ENCODE results near the gene STRADA. TPM values are rescaled to one million over a fixed set of nuclear protein-coding genes. Genes with fewer than 3 reads are reported as not detected.

STRADA gene
- total and polyA plus RNA-seq, 9 of the 15 experiments (the other 6 are each of a cell fraction or from before 2014, with no cell fraction given): 6.6 to 33.0 (median 20.5) TPM

- Histone ChIP-seq H3K27me3 (ENCODE audit: control insufficient read depth in 2 of 2, insufficient read depth in 2 of 2, low read length in 2 of 2) (no peaks in the 10 kb centered on the region), H3K4me2 (ENCODE audit: insufficient read depth, low read length) (no peak overlapping the region), H3K79me2 (ENCODE audit: control insufficient read depth, insufficient read depth, low read length) (no peaks in the 10 kb centered on the region), H3K9me3 (replicated peaks; ENCODE audit: control insufficient read depth, insufficient read depth, low read depth, low read length) (no peaks in the 10 kb centered on the region), H3K27ac (ENCODE audit: extremely low read depth, low read depth, low read length) (no peak overlapping the region), H4K20me1 (replicated peaks; ENCODE audit: control insufficient read depth, insufficient read depth, low read length) (no peaks in the 10 kb centered on the region), H3K9ac (ENCODE audit: insufficient read depth in 1 of 2, low read depth in 2 of 2, low read length in 2 of 2) (no peak overlapping the region), H2AFZ (ENCODE audit: low read depth, low read length) (no peak overlapping the region), H3K4me3 (no peak overlapping the region), H3K4me1 (replicated peaks in 1 of 2; ENCODE audit: control insufficient read depth in 2 of 2, insufficient read depth in 2 of 2, low read length in 2 of 2) (no peaks in the 10 kb centered on the region; a peak in 1 of 5 replicates), H3K36me3 (ENCODE audit: control insufficient read depth, insufficient read depth, low read length) (peaks cover 20% of the 10 kb centered on the region; the same call in 2 of the 3 replicates), H3K9me1 (ENCODE audit: control insufficient read depth, insufficient read depth, low read length) (no peaks in the 10 kb centered on the region)
- TF ChIP-seq JUND (IDR thresholded peaks at IDR 0.05; ENCODE audit: borderline replicate concordance, low read depth, low read length): no peak
- no peak for TF ChIP-seq JUND (tag; IDR thresholded peaks at IDR 0.05; ENCODE audit: borderline replicate concordance, low read depth, low read length)
- TF ChIP-seq ZKSCAN3 (CRISPR knock-in tag; IDR thresholded peaks at IDR 0.05): no peak
- no peak for ATAC-seq
- WGBS (ENCODE audit: insufficient coverage, low coverage, missing lambda C conversion rate): 92% methylated on average over 1 of the region's 1 CpG
- CTCF ChIA-PET (ENCODE audit: low intra/inter-chr PET ratio): no interaction called here
- BruUV-seq (replicated peaks): no TSS peak
- in situ Hi-C loops (cut with MboI) (no loop called here), intact Hi-C loops (cut with micrococcal nuclease) (no loop called here)
- FAIRE-seq: no peak
- POLR2A ChIA-PET: no interaction called here
- no peak for DNase-seq (ENCODE audit: extremely low read depth in 1 of 4, low spot score in 3 of 4)
Measured at GRCh38 chr17:63682441-63682840, 59.2 kb downstream of the STRADA start.

DNA sequence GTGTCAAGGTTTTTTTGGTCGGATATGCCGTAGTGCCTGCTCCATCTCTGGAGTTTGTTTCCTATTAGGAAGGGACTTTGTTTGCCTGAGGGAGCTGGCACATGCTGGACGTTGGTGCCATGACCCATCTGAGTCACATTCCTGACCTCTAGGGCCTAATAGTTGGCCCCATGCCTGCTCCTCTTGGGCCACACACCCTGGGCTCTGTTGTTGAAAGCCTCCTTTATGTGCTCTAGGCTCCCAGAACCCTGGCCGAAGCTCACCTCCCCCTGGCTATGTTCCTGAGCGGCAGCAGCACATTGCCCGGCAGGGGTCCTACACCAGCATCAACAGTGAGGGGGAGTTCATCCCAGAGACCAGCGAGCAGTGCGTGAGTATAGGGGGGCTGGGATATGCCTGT, 60.1 kb downstream of the STRADA start:
- Histone ChIP-seq H4K20me1 (replicated peaks; ENCODE audit: control insufficient read depth, insufficient read depth, low read length) (no peaks in the 10 kb centered on the region), H3K9me1 (ENCODE audit: control insufficient read depth, insufficient read depth, low read length) (no peaks in the 10 kb centered on the region), H3K4me1 (replicated peaks in 1 of 2; ENCODE audit: control insufficient read depth in 2 of 2, insufficient read depth in 2 of 2, low read length in 2 of 2) (peaks cover 0 to 3% of the 10 kb centered on the region in 2 experiments; a peak in 2 of 5 replicates), H3K79me2 (ENCODE audit: control insufficient read depth, insufficient read depth, low read length) (no peaks in the 10 kb centered on the region), H3K27me3 (ENCODE audit: control insufficient read depth in 2 of 2, insufficient read depth in 2 of 2, low read length in 2 of 2) (no peaks in the 10 kb centered on the region), H3K9ac (ENCODE audit: insufficient read depth in 1 of 2, low read depth in 2 of 2, low read length in 2 of 2) (0 out of 4 replicates have a peak overlapping the region, but pooled peaks of 1 of the 2 experiments have one; percentile 24), H3K36me3 (ENCODE audit: control insufficient read depth, insufficient read depth, low read length) (peaks cover 25% of the 10 kb centered on the region; the same call in 2 of the 3 replicates), H3K9me3 (replicated peaks; ENCODE audit: control insufficient read depth, insufficient read depth, low read depth, low read length) (no peaks in the 10 kb centered on the region), H3K27ac (ENCODE audit: extremely low read depth, low read depth, low read length) (no peak overlapping the region), H3K4me3 (no peak overlapping the region), H3K4me2 (ENCODE audit: insufficient read depth, low read length) (no peak overlapping the region), H2AFZ (ENCODE audit: low read depth, low read length) (no peak overlapping the region)
- ChIA-PET POLR2A (no interaction called here), CTCF (ENCODE audit: low intra/inter-chr PET ratio) (no interaction called here)
- in situ Hi-C loops (cut with MboI) (no loop called here), intact Hi-C loops (cut with micrococcal nuclease) (no loop called here)
- ATAC-seq (no peak), FAIRE-seq (no peak), DNase-seq (ENCODE audit: extremely low read depth in 1 of 4, low spot score in 3 of 4) (no peak)
- WGBS (ENCODE audit: insufficient coverage, low coverage, missing lambda C conversion rate): 77% methylated on average over 8 of the region's 8 CpGs
- no TSS peak for BruUV-seq (replicated peaks)
- TF ChIP-seq, protein P1, sequence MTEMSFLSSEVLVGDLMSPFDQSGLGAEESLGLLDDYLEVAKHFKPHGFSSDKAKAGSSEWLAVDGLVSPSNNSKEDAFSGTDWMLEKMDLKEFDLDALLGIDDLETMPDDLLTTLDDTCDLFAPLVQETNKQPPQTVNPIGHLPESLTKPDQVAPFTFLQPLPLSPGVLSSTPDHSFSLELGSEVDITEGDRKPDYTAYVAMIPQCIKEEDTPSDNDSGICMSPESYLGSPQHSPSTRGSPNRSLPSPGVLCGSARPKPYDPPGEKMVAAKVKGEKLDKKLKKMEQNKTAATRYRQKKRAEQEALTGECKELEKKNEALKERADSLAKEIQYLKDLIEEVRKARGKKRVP (CRISPR knock-in tag; IDR thresholded peaks at IDR 0.05): no peak
- TF ChIP-seq FOXM1 (IDR thresholded peaks at IDR 0.05; ENCODE audit: low read depth): no peak
- no peak for TF ChIP-seq FOXM1 (CRISPR knock-in tag; IDR thresholded peaks at IDR 0.05; ENCODE audit: low read depth)
- TF ChIP-seq, protein P2, sequence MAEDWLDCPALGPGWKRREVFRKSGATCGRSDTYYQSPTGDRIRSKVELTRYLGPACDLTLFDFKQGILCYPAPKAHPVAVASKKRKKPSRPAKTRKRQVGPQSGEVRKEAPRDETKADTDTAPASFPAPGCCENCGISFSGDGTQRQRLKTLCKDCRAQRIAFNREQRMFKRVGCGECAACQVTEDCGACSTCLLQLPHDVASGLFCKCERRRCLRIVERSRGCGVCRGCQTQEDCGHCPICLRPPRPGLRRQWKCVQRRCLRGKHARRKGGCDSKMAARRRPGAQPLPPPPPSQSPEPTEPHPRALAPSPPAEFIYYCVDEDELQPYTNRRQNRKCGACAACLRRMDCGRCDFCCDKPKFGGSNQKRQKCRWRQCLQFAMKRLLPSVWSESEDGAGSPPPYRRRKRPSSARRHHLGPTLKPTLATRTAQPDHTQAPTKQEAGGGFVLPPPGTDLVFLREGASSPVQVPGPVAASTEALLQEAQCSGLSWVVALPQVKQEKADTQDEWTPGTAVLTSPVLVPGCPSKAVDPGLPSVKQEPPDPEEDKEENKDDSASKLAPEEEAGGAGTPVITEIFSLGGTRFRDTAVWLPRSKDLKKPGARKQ (CRISPR knock-in tag; IDR thresholded peaks at IDR 0.05): no peak
- TF ChIP-seq TCF7L2 (IDR thresholded peaks at IDR 0.05; ENCODE audit: low read depth, low read length): no peak
- no peak for TF ChIP-seq HMG20B (CRISPR knock-in tag; IDR thresholded peaks at IDR 0.05)
- no peak for TF ChIP-seq BRD4 (IDR thresholded peaks at IDR 0.05)
- TF ChIP-seq CBX8 (IDR thresholded peaks at IDR 0.05; ENCODE audit: borderline replicate concordance, extremely low read depth, low read depth, low read length, poor library complexity, severe bottlenecking): no peak
- no peak for TF ChIP-seq NR2C2 (CRISPR knock-in tag; IDR thresholded peaks at IDR 0.05)
- TF ChIP-seq NR2C2 (tag; IDR thresholded peaks at IDR 0.05): no peak
- no peak for TF ChIP-seq KLF6 (CRISPR knock-in tag; IDR thresholded peaks at IDR 0.05; ENCODE audit: borderline replicate concordance)

Data from K562 (cell line).